DOHH2 (cell line): Measurements from ENCODE around the gene TLR5.

ENCODE experiments used
- EZH2phosphoT487 ChIP-seq: fragments of 200-600 bp; sonication (generic); IDR thresholded peaks from 2 replicates; pipeline ENCODE4 v1.6.1; 2017; ENCODE audit warnings: borderline replicate concordance, mild to moderate bottlenecking, antibody characterized with exemption, low read length, moderate library complexity, mixed read lengths
- TF ChIP-seq, protein P1 (sequence below): fragments of 200-600 bp; sonication (generic); IDR thresholded peaks from one replicate; pipeline ENCODE4 v1.5.1; 2014; ENCODE audit warnings: antibody characterized with exemption, mild to moderate bottlenecking, low read depth, low read length; ENCODE audit not compliant: poor library complexity, severe bottlenecking

DNA sequence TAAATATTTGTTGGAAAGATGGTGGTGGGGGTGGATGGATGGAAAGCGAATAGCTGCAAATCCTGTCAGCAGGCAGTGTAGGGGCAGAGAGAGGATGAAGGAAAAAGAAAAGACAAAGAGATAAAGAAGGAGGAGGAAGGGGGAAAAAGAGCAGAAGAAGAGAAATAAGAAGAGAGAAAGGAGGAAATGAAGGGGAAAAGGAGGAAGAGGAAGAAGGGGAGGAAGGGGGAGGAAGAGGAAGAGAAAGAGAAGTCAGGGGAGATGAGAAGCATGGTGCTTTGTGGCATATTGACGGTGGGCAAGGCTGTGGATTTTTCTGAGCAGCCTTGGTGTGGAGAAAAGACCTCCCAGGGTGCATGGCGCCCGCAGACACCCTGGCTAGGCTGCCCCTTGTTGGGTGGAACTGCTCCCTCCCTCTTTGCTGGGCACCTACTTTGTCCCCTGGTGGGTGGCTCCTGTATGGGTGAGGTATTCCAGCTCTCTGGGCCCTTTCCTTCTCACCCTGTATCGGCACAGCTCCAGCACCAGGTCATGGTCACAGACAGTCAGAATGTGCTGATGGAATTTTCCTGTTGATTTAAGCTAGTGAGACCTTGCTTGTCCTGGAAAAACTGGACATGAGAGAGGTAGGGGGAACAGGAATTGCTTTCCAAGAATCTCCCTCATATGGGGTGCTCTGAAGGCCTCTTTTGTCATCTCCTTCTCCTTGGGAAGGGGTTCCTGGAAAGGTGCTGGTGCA lies 45.7 kb upstream of the TLR5 start:
- TF ChIP-seq, protein P1, sequence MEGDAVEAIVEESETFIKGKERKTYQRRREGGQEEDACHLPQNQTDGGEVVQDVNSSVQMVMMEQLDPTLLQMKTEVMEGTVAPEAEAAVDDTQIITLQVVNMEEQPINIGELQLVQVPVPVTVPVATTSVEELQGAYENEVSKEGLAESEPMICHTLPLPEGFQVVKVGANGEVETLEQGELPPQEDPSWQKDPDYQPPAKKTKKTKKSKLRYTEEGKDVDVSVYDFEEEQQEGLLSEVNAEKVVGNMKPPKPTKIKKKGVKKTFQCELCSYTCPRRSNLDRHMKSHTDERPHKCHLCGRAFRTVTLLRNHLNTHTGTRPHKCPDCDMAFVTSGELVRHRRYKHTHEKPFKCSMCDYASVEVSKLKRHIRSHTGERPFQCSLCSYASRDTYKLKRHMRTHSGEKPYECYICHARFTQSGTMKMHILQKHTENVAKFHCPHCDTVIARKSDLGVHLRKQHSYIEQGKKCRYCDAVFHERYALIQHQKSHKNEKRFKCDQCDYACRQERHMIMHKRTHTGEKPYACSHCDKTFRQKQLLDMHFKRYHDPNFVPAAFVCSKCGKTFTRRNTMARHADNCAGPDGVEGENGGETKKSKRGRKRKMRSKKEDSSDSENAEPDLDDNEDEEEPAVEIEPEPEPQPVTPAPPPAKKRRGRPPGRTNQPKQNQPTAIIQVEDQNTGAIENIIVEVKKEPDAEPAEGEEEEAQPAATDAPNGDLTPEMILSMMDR: no peak
- TF ChIP-seq EZH2phosphoT487: no peak
